Measurements from ENCODE around the gene CEP350.

Gene CEP350

DNA sequence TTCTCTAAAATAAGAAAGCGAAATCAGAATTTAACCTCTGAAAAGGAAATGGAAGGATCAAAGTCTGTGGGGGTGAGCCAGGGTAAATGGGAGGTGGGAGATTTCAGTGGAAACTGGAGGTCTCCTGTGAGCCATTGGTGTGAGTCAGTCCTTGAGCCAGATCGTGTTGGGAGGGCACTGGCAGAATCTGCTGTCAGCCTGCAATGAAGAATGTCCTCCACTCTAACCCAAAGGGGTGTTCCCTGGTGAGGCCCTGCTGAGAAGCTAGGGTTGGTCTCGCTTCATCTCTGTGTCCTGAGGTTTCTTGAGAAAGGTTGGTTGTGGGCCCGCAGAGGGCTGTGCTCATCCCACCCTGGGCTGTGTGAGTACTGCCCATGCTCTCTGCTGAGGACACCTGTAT lies 202.5 kb downstream of the CEP350 start:
- Histone ChIP-seq H2AFZ (ENCODE audit: low read length) (no peak overlapping the region), H3K27ac (ENCODE audit: low read depth, low read length, poor library complexity, severe bottlenecking) (no peak overlapping the region), H3K9me2 (ENCODE audit: low read depth, low read length) (no peaks in the 10 kb centered on the region), H3K27me3 (ENCODE audit: insufficient read depth, low read length) (no peaks in the 10 kb centered on the region), H3K4me2 (ENCODE audit: low read length) (no peak overlapping the region), H3K9me3 (ENCODE audit: low read length) (no peaks in the 10 kb centered on the region), H3F3A (ENCODE audit: insufficient read depth, low read length) (no peaks in the 10 kb centered on the region), H3K4me1 (ENCODE audit: insufficient read depth, low read length, severe bottlenecking) (peaks cover 28% of the 10 kb centered on the region), H3K36me3 (ENCODE audit: insufficient read depth, low read length) (no peaks in the 10 kb centered on the region), H4K20me1 (ENCODE audit: insufficient read depth, low read length) (no peaks in the 10 kb centered on the region), H3K4me3 (ENCODE audit: low read depth, low read length, poor library complexity, severe bottlenecking) (no peak overlapping the region), H3K79me2 (ENCODE audit: insufficient read depth, low read length) (no peaks in the 10 kb centered on the region), H3K9ac (ENCODE audit: low read length) (no peak overlapping the region)
- TF ChIP-seq, protein P1, sequence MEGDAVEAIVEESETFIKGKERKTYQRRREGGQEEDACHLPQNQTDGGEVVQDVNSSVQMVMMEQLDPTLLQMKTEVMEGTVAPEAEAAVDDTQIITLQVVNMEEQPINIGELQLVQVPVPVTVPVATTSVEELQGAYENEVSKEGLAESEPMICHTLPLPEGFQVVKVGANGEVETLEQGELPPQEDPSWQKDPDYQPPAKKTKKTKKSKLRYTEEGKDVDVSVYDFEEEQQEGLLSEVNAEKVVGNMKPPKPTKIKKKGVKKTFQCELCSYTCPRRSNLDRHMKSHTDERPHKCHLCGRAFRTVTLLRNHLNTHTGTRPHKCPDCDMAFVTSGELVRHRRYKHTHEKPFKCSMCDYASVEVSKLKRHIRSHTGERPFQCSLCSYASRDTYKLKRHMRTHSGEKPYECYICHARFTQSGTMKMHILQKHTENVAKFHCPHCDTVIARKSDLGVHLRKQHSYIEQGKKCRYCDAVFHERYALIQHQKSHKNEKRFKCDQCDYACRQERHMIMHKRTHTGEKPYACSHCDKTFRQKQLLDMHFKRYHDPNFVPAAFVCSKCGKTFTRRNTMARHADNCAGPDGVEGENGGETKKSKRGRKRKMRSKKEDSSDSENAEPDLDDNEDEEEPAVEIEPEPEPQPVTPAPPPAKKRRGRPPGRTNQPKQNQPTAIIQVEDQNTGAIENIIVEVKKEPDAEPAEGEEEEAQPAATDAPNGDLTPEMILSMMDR (IDR thresholded peaks at IDR 0.05; ENCODE audit: low read length): no peak
- TF ChIP-seq EZH2 (IDR thresholded peaks at IDR 0.05; ENCODE audit: borderline replicate concordance, low read length): no peak

DNA sequence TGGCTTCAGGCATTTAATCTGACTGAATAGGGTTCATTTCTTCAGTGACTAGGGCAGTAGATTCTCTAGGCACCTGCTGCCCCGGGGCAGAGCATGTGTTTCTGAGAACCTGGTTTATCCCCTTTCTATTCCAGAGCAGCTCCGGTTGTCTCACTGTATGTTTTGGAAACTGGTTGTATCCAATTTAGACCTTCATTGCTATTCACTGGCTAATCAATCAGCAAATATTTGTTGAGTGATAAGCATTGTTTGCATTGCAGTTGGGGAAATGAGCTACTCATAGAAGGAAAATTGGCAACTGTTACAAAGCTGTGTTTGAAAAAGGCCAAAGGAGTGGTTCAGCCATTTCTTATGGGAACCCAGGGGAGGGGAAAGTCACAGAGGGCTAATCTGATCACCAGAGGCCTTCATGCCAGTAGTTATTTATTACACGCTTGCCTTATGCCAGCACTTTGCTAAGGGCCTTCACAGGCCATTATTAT lies 203.0 kb downstream of the CEP350 start:
- Histone ChIP-seq H3K9me3 (ENCODE audit: low read length) (no peaks in the 10 kb centered on the region), H3K9ac (ENCODE audit: low read length) (no peak overlapping the region), H3K4me2 (ENCODE audit: low read length) (no peak overlapping the region), H3K27ac (ENCODE audit: low read depth, low read length, poor library complexity, severe bottlenecking) (no peak overlapping the region), H3K27me3 (ENCODE audit: insufficient read depth, low read length) (no peaks in the 10 kb centered on the region), H3K79me2 (ENCODE audit: insufficient read depth, low read length) (no peaks in the 10 kb centered on the region), H3K4me1 (ENCODE audit: insufficient read depth, low read length, severe bottlenecking) (peaks cover 28% of the 10 kb centered on the region), H2AFZ (ENCODE audit: low read length) (no peak overlapping the region), H3K9me2 (ENCODE audit: low read depth, low read length) (no peaks in the 10 kb centered on the region), H3F3A (ENCODE audit: insufficient read depth, low read length) (no peaks in the 10 kb centered on the region), H3K36me3 (ENCODE audit: insufficient read depth, low read length) (no peaks in the 10 kb centered on the region), H4K20me1 (ENCODE audit: insufficient read depth, low read length) (no peaks in the 10 kb centered on the region), H3K4me3 (ENCODE audit: low read depth, low read length, poor library complexity, severe bottlenecking) (no peak overlapping the region)
- TF ChIP-seq, protein P1 (IDR thresholded peaks at IDR 0.05; ENCODE audit: low read length): no peak
- no peak for TF ChIP-seq EZH2 (IDR thresholded peaks at IDR 0.05; ENCODE audit: borderline replicate concordance, low read length)

DNA sequence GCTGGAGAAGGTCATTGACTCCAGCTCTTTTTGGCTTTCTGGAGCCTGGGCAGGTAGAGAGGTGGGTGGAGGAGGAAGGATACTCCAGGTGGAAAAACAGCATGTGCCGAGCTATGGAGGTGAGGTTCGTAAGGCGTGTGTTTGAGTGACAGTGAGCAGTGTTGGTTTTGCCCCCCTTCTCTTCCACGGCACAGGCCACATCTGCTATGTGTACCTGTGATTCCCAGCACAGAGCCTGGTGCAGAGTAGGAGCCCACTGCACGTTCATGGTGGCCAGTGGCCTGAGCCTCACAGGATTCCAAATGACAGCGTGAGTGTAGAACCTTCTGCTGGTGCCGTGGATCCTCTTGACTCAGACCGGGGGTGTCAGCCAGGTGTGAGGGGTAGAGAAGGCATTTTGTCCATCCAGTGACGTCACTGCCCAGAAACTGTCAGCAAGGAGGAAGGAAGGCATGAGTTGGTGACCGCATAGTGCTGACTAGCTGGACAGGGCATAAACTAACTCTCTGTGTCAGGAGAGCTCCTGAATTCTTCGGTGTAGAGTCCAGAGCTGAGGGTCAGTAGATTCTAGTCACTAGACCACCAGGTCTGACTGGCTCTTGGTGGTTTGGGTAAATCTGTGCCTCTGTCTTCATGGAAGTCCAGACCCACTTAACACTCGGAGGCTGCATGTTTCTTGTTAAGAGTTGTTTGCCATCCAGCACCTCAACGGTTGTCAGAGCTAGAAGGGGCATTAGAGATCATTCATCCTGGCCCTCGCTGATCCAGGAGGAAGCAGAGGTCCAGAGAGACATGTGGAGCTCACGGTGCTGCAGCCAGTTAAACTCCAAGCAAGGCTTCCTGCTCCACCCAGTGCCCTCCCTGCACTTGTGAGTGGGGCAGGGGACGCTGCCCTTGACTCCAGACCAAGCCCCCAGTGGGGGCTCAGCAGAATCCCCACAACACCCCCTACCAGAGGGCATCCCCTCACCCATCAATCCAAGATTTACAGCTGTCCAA lies 203.8 kb downstream of the CEP350 start:
- no peaks in the 10 kb centered on the region for H4K20me1 ChIP-seq (ENCODE audit: insufficient read depth, low read length)
- TF ChIP-seq EZH2 (IDR thresholded peaks at IDR 0.05; ENCODE audit: borderline replicate concordance, low read length): no peak
- TF ChIP-seq, protein P1 (IDR thresholded peaks at IDR 0.05; ENCODE audit: low read length): no peak
- H3K27ac ChIP-seq (ENCODE audit: low read depth, low read length, poor library complexity, severe bottlenecking): no peak overlapping the region
- H3F3A ChIP-seq (ENCODE audit: insufficient read depth, low read length): no peaks in the 10 kb centered on the region
- H3K9me3 ChIP-seq (ENCODE audit: low read length): no peaks in the 10 kb centered on the region
- no peaks in the 10 kb centered on the region for H3K9me2 ChIP-seq (ENCODE audit: low read depth, low read length)
- H3K4me3 ChIP-seq (ENCODE audit: low read depth, low read length, poor library complexity, severe bottlenecking): no peak overlapping the region
- peaks cover 28% of the 10 kb centered on the region for H3K4me1 ChIP-seq (ENCODE audit: insufficient read depth, low read length, severe bottlenecking)
- H3K27me3 ChIP-seq (ENCODE audit: insufficient read depth, low read length): no peaks in the 10 kb centered on the region
- H3K36me3 ChIP-seq (ENCODE audit: insufficient read depth, low read length): no peaks in the 10 kb centered on the region
- no peaks in the 10 kb centered on the region for H3K79me2 ChIP-seq (ENCODE audit: insufficient read depth, low read length)
- no peak overlapping the region for H3K4me2 ChIP-seq (ENCODE audit: low read length)
- no peak overlapping the region for H2AFZ ChIP-seq (ENCODE audit: low read length)
- H3K9ac ChIP-seq (ENCODE audit: low read length): no peak overlapping the region
